ENCODE data around the gene TUBA1A.

GRCh38 chr12:49138999-49139398 is 49.9 kb downstream of the TUBA1A start:
- no peak for TF ChIP-seq CTCF (tag by site-specific recombination; IDR thresholded peaks at IDR 0.05)
- no peak for TF ChIP-seq ZBTB48 (tag by site-specific recombination; IDR thresholded peaks at IDR 0.05)
- TF ChIP-seq ZBTB21 (tag by site-specific recombination; IDR thresholded peaks at IDR 0.05), result no peak
- TF ChIP-seq HOXC10 (CRISPR knock-in tag; IDR thresholded peaks at IDR 0.05), result no peak
- no peak for TF ChIP-seq ZBTB6 (tag by site-specific recombination; IDR thresholded peaks at IDR 0.05)
- TF ChIP-seq ZNF488 (tag by site-specific recombination; IDR thresholded peaks at IDR 0.05), result no peak
